HepG2 (cell line): Measurements from ENCODE around the gene CIAO2B. TPM values are rescaled to one million over a fixed set of nuclear protein-coding genes. Genes with fewer than 3 reads are reported as not detected.

Experiments
- BCL6 ChIP-seq: IDR thresholded peaks from 2 replicates; pipeline ENCODE4 v1.6.1; 2016; ENCODE audit warnings: missing genetic modification reagents, missing compliant biosample characterization
- CBX2 ChIP-seq, 2 experiments: fragments of 200-600 bp in 1 of 2; sonication (generic); formaldehyde crosslinking in 1 of 2; IDR thresholded peaks; 2 replicates each; pipeline versions ENCODE4 v1.7.0 to v1.8.1; 2018 to 2022; ENCODE audit warnings: low read depth in 2 of 2, low read length in 1 of 2, mild to moderate bottlenecking in 1 of 2, missing genetic modification reagents in 1 of 2
- CBX5 ChIP-seq: sonication (generic); formaldehyde crosslinking; IDR thresholded peaks from 2 replicates; pipeline ENCODE4 v1.4.0; 2020; ENCODE audit warnings: missing genetic modification reagents, borderline replicate concordance
- CCAR2 ChIP-seq: fragments of 200-400 bp; formaldehyde crosslinking; optimal IDR thresholded peaks from 2 replicates; pipeline ENCODE3; 2018; ENCODE audit warnings: low read depth, mild to moderate bottlenecking, low read length, moderate library complexity
- SALL1 ChIP-seq: sonication (generic); formaldehyde crosslinking; IDR thresholded peaks from 2 replicates; pipeline ENCODE4 v1.8.0; 2022; ENCODE audit warnings: mild to moderate bottlenecking, missing genetic modification reagents
- TBX2 ChIP-seq: sonication (generic); formaldehyde crosslinking; IDR thresholded peaks from 2 replicates; pipeline ENCODE4 v1.5.0; 2020; ENCODE audit warnings: missing genetic modification reagents, mild to moderate bottlenecking, borderline replicate concordance
- ZBTB42 ChIP-seq: sonication (generic); formaldehyde crosslinking; IDR thresholded peaks from 2 replicates; pipeline ENCODE4 v1.5.0; 2020; ENCODE audit warnings: mild to moderate bottlenecking, missing genetic modification reagents
- ZC3H4 ChIP-seq: sonication (generic); formaldehyde crosslinking; IDR thresholded peaks from 2 replicates; pipeline ENCODE4 v1.4.0; 2020; ENCODE audit warnings: missing genetic modification reagents, borderline replicate concordance
- ZFP36 ChIP-seq: fragments of 150-350 bp; IDR thresholded peaks from 2 replicates; pipeline ENCODE4 v1.6.1; 2018; ENCODE audit warnings: borderline replicate concordance, low read length, low read depth; ENCODE audit not compliant: partially characterized antibody
- ZMYM3 ChIP-seq: sonication (generic); formaldehyde crosslinking; IDR thresholded peaks from 2 replicates; pipeline ENCODE4 v1.5.1; 2020; ENCODE audit warnings: mild to moderate bottlenecking, missing genetic modification reagents
- ZNF557 ChIP-seq: sonication (generic); formaldehyde crosslinking; IDR thresholded peaks from 2 replicates; pipeline ENCODE4 v1.4.0; 2020; ENCODE audit warnings: missing genetic modification reagents
- ZNF781 ChIP-seq: sonication (generic); formaldehyde crosslinking; IDR thresholded peaks from 2 replicates; pipeline ENCODE4 v1.5.1; 2020; ENCODE audit warnings: borderline replicate concordance, mild to moderate bottlenecking, missing genetic modification reagents; ENCODE audit errors: not compliant biosample characterization
- ZSCAN21 ChIP-seq: sonication (generic); formaldehyde crosslinking; IDR thresholded peaks from 2 replicates; pipeline ENCODE4 v1.8.0; 2022; ENCODE audit warnings: mild to moderate bottlenecking, missing genetic modification reagents, moderate library complexity, borderline replicate concordance
- polyA plus RNA-seq, 8 experiments: library from polyadenylated mRNA; depleted of rRNA in 3 of 8; stranded (reverse) in 7 of 8; unstranded in 1 of 8; fragments of >200 nt; fragmentation: Illumina TruSeq in 4 of 8; extraction: Trizol in 4 of 8; gene quantifications; 2 replicates each; pipeline versions ENCODE4 v1.2.1 to v1.2.3, GENCODE V29; 2011 to 2016; ENCODE audit warnings: low read depth in 4 of 8, missing spikeins in 1 of 8, mixed read lengths in 1 of 8; ENCODE audit not compliant: insufficient read depth in 1 of 8
- total RNA-seq, 5 experiments: library from RNA; depleted of rRNA; stranded (reverse); fragments of >200 nt; fragmentation: Illumina TruSeq; extraction: Trizol; gene quantifications; 2 replicates each; pipeline ENCODE4 v1.2.3, GENCODE V29; 2016; ENCODE audit warnings: low read depth in 1 of 5
- TF ChIP-seq, protein P1 (sequence below): sonication (generic); formaldehyde crosslinking; IDR thresholded peaks from 2 replicates; pipeline ENCODE4 v1.4.0; 2020; ENCODE audit warnings: mild to moderate bottlenecking, missing genetic modification reagents
- TF ChIP-seq, protein P2 (sequence below): sonication (generic); formaldehyde crosslinking; IDR thresholded peaks from 2 replicates; pipeline ENCODE4 v1.8.1; 2023; ENCODE audit warnings: mild to moderate bottlenecking, inconsistent platforms, moderate library complexity, missing genetic modification reagents, borderline replicate concordance
- TF ChIP-seq, protein P3 (sequence below): IDR thresholded peaks from 2 replicates; pipeline ENCODE4 v1.6.1; 2012; ENCODE audit warnings: inconsistent platforms
- TF ChIP-seq, protein P4 (sequence below): sonication (generic); formaldehyde crosslinking; IDR thresholded peaks from 2 replicates; pipeline ENCODE4 v1.8.1; 2023; ENCODE audit warnings: mild to moderate bottlenecking, missing genetic modification reagents
- TF ChIP-seq, protein P5 (sequence below): sonication (generic); formaldehyde crosslinking; IDR thresholded peaks from 2 replicates; pipeline ENCODE4 v1.4.0; 2020; ENCODE audit warnings: missing genetic modification reagents, mild to moderate bottlenecking, borderline replicate concordance

CIAO2B gene
- total and polyA plus RNA-seq, 2 of the 13 experiments (the other 11 are each of a cell fraction or from before 2014, with no cell fraction given), result 157 to 293 TPM

DNA sequence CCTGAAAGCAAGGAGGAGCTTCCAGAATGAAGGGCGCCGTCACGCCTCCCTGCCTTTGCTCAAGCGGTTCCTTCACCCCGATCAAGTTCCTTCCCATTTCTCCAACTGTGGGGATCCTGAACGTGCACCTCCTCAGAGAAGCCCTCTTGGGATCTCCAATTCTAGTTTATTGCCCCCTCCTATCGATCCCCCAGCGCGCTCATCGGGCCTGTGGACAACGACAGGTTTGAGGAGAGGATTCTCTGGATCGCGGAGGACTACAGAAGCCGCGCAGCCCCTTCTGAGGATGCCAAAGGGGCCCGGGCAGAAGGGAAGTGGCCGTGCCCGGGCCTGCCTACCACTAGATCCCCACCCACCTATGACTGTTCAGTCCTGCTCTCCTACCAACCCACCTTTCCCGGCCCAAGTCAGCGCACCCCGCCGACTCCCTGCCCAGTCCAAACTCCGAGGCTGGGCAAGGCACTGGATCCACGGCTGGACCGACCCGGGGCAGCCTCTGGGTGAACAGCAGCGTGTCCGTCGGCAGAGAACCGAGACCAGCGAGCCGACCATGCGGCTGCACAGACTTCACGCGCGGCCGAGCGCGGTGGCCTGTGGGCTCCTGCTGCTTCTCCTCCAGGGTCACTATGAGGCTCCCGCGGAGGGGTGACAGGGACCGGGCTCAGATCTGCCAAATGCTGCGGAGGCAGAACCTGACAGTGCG lies 14.1 kb upstream of the CIAO2B start (continued):
- TF ChIP-seq, protein P1, sequence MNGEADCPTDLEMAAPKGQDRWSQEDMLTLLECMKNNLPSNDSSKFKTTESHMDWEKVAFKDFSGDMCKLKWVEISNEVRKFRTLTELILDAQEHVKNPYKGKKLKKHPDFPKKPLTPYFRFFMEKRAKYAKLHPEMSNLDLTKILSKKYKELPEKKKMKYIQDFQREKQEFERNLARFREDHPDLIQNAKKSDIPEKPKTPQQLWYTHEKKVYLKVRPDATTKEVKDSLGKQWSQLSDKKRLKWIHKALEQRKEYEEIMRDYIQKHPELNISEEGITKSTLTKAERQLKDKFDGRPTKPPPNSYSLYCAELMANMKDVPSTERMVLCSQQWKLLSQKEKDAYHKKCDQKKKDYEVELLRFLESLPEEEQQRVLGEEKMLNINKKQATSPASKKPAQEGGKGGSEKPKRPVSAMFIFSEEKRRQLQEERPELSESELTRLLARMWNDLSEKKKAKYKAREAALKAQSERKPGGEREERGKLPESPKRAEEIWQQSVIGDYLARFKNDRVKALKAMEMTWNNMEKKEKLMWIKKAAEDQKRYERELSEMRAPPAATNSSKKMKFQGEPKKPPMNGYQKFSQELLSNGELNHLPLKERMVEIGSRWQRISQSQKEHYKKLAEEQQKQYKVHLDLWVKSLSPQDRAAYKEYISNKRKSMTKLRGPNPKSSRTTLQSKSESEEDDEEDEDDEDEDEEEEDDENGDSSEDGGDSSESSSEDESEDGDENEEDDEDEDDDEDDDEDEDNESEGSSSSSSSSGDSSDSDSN (CRISPR knock-in tag), result peak; percentile 63; the same call in 1 of the 2 replicates
- TF ChIP-seq CCAR2 (no peak), CBX5 (CRISPR knock-in tag) (no peak), ZC3H4 (CRISPR knock-in tag) (no peak), ZBTB42 (CRISPR knock-in tag) (no peak), ZMYM3 (CRISPR knock-in tag) (no peak), TBX2 (CRISPR knock-in tag) (peak; percentile 25; the same call in 1 of the 2 replicates), ZSCAN21 (CRISPR knock-in tag) (no peak), CBX2 (IDR thresholded peaks at IDR 0.05; ENCODE audit: low read depth, low read length) (no peak), CBX2 (CRISPR knock-in tag; IDR thresholded peaks at IDR 0.05; ENCODE audit: low read depth) (no peak), SALL1 (CRISPR knock-in tag) (0 out of 2 replicates have a peak, but pooled peaks have one; percentile 11), ZNF557 (no peak), ZFP36 (no peak), ZNF781 (CRISPR knock-in tag) (no peak), BCL6 (CRISPR knock-in tag) (no peak)
- TF ChIP-seq, protein P2, sequence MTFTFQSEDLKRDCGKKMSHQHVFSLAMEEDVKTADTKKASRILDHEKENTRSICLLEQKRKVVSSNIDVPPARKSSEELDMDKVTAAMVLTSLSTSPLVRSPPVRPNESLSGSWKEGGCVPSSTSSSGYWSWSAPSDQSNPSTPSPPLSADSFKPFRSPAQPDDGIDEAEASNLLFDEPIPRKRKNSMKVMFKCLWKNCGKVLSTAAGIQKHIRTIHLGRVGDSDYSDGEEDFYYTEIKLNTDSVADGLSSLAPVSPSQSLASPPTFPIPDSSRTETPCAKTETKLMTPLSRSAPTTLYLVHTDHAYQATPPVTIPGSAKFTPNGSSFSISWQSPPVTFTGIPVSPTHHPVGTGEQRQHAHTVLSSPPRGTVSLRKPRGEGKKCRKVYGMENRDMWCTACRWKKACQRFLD (CRISPR knock-in tag), result no peak
- TF ChIP-seq, protein P3, sequence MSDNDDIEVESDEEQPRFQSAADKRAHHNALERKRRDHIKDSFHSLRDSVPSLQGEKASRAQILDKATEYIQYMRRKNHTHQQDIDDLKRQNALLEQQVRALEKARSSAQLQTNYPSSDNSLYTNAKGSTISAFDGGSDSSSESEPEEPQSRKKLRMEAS, result 0 out of 2 replicates have a peak, but pooled peaks have one; percentile 14
- TF ChIP-seq, protein P4, sequence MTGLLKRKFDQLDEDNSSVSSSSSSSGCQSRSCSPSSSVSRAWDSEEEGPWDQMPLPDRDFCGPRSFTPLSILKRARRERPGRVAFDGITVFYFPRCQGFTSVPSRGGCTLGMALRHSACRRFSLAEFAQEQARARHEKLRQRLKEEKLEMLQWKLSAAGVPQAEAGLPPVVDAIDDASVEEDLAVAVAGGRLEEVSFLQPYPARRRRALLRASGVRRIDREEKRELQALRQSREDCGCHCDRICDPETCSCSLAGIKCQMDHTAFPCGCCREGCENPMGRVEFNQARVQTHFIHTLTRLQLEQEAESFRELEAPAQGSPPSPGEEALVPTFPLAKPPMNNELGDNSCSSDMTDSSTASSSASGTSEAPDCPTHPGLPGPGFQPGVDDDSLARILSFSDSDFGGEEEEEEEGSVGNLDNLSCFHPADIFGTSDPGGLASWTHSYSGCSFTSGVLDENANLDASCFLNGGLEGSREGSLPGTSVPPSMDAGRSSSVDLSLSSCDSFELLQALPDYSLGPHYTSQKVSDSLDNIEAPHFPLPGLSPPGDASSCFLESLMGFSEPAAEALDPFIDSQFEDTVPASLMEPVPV (CRISPR knock-in tag), result 0 out of 2 replicates have a peak, but pooled peaks have one; percentile 63
- TF ChIP-seq, protein P5, sequence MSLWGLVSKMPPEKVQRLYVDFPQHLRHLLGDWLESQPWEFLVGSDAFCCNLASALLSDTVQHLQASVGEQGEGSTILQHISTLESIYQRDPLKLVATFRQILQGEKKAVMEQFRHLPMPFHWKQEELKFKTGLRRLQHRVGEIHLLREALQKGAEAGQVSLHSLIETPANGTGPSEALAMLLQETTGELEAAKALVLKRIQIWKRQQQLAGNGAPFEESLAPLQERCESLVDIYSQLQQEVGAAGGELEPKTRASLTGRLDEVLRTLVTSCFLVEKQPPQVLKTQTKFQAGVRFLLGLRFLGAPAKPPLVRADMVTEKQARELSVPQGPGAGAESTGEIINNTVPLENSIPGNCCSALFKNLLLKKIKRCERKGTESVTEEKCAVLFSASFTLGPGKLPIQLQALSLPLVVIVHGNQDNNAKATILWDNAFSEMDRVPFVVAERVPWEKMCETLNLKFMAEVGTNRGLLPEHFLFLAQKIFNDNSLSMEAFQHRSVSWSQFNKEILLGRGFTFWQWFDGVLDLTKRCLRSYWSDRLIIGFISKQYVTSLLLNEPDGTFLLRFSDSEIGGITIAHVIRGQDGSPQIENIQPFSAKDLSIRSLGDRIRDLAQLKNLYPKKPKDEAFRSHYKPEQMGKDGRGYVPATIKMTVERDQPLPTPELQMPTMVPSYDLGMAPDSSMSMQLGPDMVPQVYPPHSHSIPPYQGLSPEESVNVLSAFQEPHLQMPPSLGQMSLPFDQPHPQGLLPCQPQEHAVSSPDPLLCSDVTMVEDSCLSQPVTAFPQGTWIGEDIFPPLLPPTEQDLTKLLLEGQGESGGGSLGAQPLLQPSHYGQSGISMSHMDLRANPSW (CRISPR knock-in tag), result no peak
